Transverse colon (tissue), 4 donors: Measurements from ENCODE around the gene TEK. TPM values are rescaled to one million over a fixed set of nuclear protein-coding genes. Genes with fewer than 3 reads are reported as not detected.

ENCODE experiments used
- DNase-seq: peaks from one replicate; pipeline ENCODE4 v3.0.0-alpha.2; 2019
- H3K27ac ChIP-seq, 4 donors: fragments of 200-600 bp; sonication (generic); 2 replicates each; pipeline ENCODE4 v1.5.1; 2016 to 2018; ENCODE audit warnings: inconsistent platforms in 4 of 4
- H3K27me3 ChIP-seq: fragments of 200-600 bp; sonication (generic); 2 replicates; pipeline ENCODE4 v1.5.1; 2017; ENCODE audit warnings: inconsistent platforms
- H3K36me3 ChIP-seq, 4 donors: fragments of 200-600 bp; sonication (generic); 2 replicates each; pipeline ENCODE4 v1.5.1; 2017 to 2019; ENCODE audit warnings: inconsistent platforms in 4 of 4
- H3K4me1 ChIP-seq, 4 donors: fragments of 200-600 bp; sonication (generic); 2 replicates each; pipeline ENCODE4 v1.5.1; 2017 to 2020; ENCODE audit warnings: inconsistent platforms in 4 of 4
- H3K4me3 ChIP-seq, 4 donors: fragments of 200-600 bp; sonication (generic); 1 replicate in 1 of 4; 2 replicates in 3 of 4; pipeline versions ENCODE4 v1.5.1 to v1.6.1; 2017 to 2019; ENCODE audit warnings: inconsistent platforms in 4 of 4
- H3K9me3 ChIP-seq, 2 donors: fragments of 200-600 bp; sonication (generic); 2 replicates each; pipeline ENCODE4 v1.5.1; 2017 to 2019; ENCODE audit warnings: inconsistent platforms in 2 of 2
- EP300 ChIP-seq: sonication (generic); formaldehyde crosslinking; IDR thresholded peaks from one replicate; pipeline ENCODE4 v1.6.1; 2017; ENCODE audit warnings: antibody characterized with exemption, low read depth
- POLR2A ChIP-seq: fragments of 450-650 bp; IDR thresholded peaks from one replicate; pipeline ENCODE4 v1.6.1; 2016; ENCODE audit warnings: antibody characterized with exemption, mild to moderate bottlenecking, moderate library complexity
- POLR2AphosphoS5 ChIP-seq, 3 donors: sonication (generic); formaldehyde crosslinking; IDR thresholded peaks; one replicate each; pipeline ENCODE4 v1.6.1; 2016; ENCODE audit warnings: antibody characterized with exemption in 3 of 3
- WGBS, 2 donors: methylation state at CpG; one replicate each; pipeline ENCODE4 v1.1.5; 2018; ENCODE audit warnings: low coverage in 1 of 2; 5-methylcytosine and 5-hydroxymethylcytosine counted together
- in situ Hi-C, 4 donors: fragments of 200-750 bp; cut with MboI; loops; one replicate each; pipeline versions ENCODE4 v1.15.0 to v1.15.1; 2017; ENCODE audit warnings: low sequenced_read_pairs in 3 of 4, low pct_ligation_motif_present in 1 of 4, low pct_unique_long_range_greater_than_20kb in 1 of 4
- intact Hi-C: fragments of 100-400 bp; cut with DNase I; formaldehyde crosslinking; loops from one replicate; pipeline ENCODE4 v1.15.1; 2023; ENCODE audit warnings: low total_unique reads
- total RNA-seq, 4 donors: library from RNA; depleted of rRNA; stranded (reverse); fragments of >200 nt; gene quantifications; one replicate each; pipeline ENCODE4 v1.1.0, GENCODE V29; 2016
- TF ChIP-seq, protein P1 (sequence below), 5 experiments: fragments of 200-600 bp in 3 of 5; fragments of 450-650 bp in 2 of 5; sonication (generic) in 3 of 5; IDR thresholded peaks; 1 replicate in 2 of 5; 2 replicates in 3 of 5; pipeline ENCODE4 v1.5.1; 2016 to 2017; ENCODE audit warnings: antibody characterized with exemption in 5 of 5, inconsistent platforms in 3 of 5, mild to moderate bottlenecking in 2 of 5, moderate library complexity in 1 of 5

Gene TEK
- total RNA-seq, 4 donors from 2014 or later = 1.5 to 4.0 (median 3.0) TPM

DNA sequence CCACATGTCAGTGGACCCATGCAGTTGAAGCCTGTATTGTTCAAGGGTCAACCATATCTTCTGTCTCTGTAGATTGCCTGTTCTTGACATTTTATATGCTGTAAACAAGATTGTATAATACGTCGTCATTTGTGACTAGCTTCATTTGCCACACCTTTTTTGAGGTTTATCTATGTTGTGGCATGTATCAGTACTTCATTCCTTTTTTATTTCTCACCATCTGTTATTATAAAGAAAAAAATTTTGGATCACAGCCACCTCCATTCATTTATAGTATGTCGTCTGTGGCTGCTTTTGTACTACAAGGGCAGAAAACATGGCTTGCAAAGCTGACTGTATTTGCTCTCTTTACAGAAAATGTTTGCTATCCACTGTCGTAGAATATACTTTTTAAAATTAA is 72.4 kb downstream of the TEK start:
- Histone ChIP-seq H3K9me3 (peaks cover 0 to 6% of the 10 kb centered on the region in 2 donors), H3K27me3 (no peaks in the 10 kb centered on the region), H3K27ac (no peak overlapping the region), H3K4me3 (no peak overlapping the region), H3K4me1 (peaks cover 0 to 15% (median 10%) of the 10 kb centered on the region in 4 donors), H3K36me3 (no peaks in the 10 kb centered on the region)
- TF ChIP-seq, protein P1, sequence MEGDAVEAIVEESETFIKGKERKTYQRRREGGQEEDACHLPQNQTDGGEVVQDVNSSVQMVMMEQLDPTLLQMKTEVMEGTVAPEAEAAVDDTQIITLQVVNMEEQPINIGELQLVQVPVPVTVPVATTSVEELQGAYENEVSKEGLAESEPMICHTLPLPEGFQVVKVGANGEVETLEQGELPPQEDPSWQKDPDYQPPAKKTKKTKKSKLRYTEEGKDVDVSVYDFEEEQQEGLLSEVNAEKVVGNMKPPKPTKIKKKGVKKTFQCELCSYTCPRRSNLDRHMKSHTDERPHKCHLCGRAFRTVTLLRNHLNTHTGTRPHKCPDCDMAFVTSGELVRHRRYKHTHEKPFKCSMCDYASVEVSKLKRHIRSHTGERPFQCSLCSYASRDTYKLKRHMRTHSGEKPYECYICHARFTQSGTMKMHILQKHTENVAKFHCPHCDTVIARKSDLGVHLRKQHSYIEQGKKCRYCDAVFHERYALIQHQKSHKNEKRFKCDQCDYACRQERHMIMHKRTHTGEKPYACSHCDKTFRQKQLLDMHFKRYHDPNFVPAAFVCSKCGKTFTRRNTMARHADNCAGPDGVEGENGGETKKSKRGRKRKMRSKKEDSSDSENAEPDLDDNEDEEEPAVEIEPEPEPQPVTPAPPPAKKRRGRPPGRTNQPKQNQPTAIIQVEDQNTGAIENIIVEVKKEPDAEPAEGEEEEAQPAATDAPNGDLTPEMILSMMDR (IDR thresholded peaks at IDR 0.05) = no peak
- TF ChIP-seq POLR2A (no peak), POLR2AphosphoS5 (IDR thresholded peaks at IDR 0.05) (no peak), EP300 (no peak)
- intact Hi-C loops (no loop called here), in situ Hi-C loops (no loop called here)
- WGBS, 2 donors = 46 to 57% methylated on average over 4 of the region's 4 CpGs
- no peak for DNase-seq

DNA sequence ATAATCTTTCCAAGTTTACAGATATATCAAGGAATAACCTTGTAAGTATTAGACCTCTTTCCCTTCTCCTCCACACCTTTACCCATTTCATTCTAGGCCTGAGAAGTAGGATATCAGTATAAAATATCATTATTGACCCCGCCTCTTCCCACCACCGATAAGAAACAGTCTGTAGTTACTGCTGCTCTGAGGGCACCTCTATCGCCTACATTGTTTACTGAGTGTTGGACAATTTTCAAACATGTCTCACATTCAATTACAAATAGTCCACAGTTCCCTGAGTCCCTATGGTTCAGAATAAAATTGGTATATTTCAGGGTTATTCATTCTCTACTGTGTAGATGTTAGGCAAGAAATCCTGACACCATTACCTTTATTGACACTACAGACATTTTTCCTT is 73.4 kb downstream of the TEK start:
- no peak for TF ChIP-seq EP300
- TF ChIP-seq, protein P1 (IDR thresholded peaks at IDR 0.05) = no peak
- TF ChIP-seq POLR2AphosphoS5 (IDR thresholded peaks at IDR 0.05) = no peak
- TF ChIP-seq POLR2A = no peak
- Histone ChIP-seq H3K27me3 (no peaks in the 10 kb centered on the region), H3K4me3 (no peak overlapping the region), H3K9me3 (peaks cover 0 to 6% of the 10 kb centered on the region in 2 donors), H3K4me1 (peaks cover 0 to 15% (median 10%) of the 10 kb centered on the region in 4 donors), H3K27ac (no peak overlapping the region), H3K36me3 (no peaks in the 10 kb centered on the region)
- in situ Hi-C loops (no loop called here), intact Hi-C loops (no loop called here)
- no peak for DNase-seq
- WGBS, 2 donors = 38 to 52% methylated on average over 3 of the region's 3 CpGs

DNA sequence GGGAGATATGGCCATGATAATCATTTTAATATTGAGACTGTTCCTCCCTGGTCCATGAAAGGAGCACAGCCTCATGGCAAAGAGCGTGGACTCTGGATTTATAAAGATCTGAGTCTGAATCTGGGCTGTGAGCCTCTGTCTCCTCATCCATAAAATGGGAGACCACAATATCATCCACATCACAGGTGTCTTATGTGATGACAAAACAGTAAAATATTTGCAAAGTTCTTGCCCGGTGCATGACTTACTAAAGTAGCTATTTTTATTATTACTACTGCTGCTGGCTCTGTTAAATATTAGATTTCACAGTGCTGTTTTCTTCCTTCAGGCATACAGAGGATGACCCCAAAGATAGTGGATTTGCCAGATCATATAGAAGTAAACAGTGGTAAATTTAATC is 74.1 kb downstream of the TEK start:
- H3K27ac ChIP-seq = no peak overlapping the region
- intact Hi-C loops = no loop called here
- no peak for DNase-seq
- TF ChIP-seq EP300 (no peak), POLR2AphosphoS5 (IDR thresholded peaks at IDR 0.05) (no peak), POLR2A (no peak)
- TF ChIP-seq, protein P1 (IDR thresholded peaks at IDR 0.05) = no peak
- peaks cover 0 to 15% (median 10%) of the 10 kb centered on the region in 4 donors for H3K4me1 ChIP-seq
- 88 to 96% methylated on average over 2 of the region's 2 CpGs for WGBS, 2 donors
- H3K27me3 ChIP-seq = no peaks in the 10 kb centered on the region
- H3K4me3 ChIP-seq = no peak overlapping the region
- H3K9me3 ChIP-seq = peaks cover 0 to 2% of the 10 kb centered on the region in 2 donors
- in situ Hi-C loops = no loop called here
- H3K36me3 ChIP-seq = no peaks in the 10 kb centered on the region

DNA sequence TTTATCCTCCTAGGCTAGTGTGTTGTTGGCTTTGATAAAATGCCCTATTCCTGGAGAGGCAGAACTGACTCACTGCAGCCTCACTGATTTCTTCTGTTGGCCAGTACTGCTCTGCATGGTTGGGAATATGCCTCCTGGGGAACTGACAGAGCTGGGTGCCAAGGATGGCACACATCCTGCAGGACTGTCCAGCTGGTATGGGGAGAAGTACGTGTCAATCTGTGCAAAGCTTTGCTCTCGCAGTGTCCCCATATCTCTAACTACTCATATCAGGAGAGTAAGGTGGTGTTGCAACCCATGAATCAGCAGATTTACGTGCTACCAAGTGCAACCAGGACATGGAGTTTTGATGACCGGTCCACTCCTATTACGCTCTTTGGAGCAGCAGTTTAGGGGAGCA is 74.7 kb downstream of the TEK start:
- no peak for DNase-seq
- no peaks in the 10 kb centered on the region for H3K27me3 ChIP-seq
- no peak for TF ChIP-seq POLR2A
- TF ChIP-seq POLR2AphosphoS5 (IDR thresholded peaks at IDR 0.05) = no peak
- TF ChIP-seq, protein P1 (IDR thresholded peaks at IDR 0.05) = no peak
- no peak for TF ChIP-seq EP300
- intact Hi-C loops = no loop called here
- H3K4me3 ChIP-seq = no peak overlapping the region
- no peak overlapping the region for H3K27ac ChIP-seq
- in situ Hi-C loops = no loop called here
- no peaks in the 10 kb centered on the region for H3K36me3 ChIP-seq
- no peaks in the 10 kb centered on the region for H3K9me3 ChIP-seq
- H3K4me1 ChIP-seq = peaks cover 0 to 15% (median 10%) of the 10 kb centered on the region in 4 donors
- WGBS, 2 donors = 86% methylated on average over 5 of the region's 5 CpGs; no CpG with 5 or more reads in 1 of the 2 donors
